Measurements from ENCODE around the gene LRRC9. TPM values are rescaled to one million over a fixed set of nuclear protein-coding genes. Genes with fewer than 3 reads are reported as not detected.

The LRRC9 gene
- total RNA-seq, 1 experiment from 2014 or later: not detected

- intact Hi-C loops (cut with micrococcal nuclease): loop anchor here (1.0 to 10.0 kb wide), 6 partner anchors 35 to 595 kb away; partner anchors contain the start of gene PCNX4
- no peaks in the 10 kb centered on the region for H3K36me3 ChIP-seq (ENCODE audit: low read depth, low read length)
- H3F3A ChIP-seq (ENCODE audit: low read length, unreplicated experiment): no peaks in the 10 kb centered on the region
- H3K9me2 ChIP-seq (replicated peaks; ENCODE audit: low read length): no peaks in the 10 kb centered on the region
- peak; percentile 97 for ATAC-seq
- POLR2A ChIA-PET (ENCODE audit: unreplicated experiment): interaction anchor here (0.6 to 1.0 kb wide), 2 partner anchors 123 to 215 kb away, joined by 3 to 6 read pairs; partner anchors contain the start of gene PCNX4
- BruUV-seq (replicated peaks): no TSS peak
- H2AFZ ChIP-seq (ENCODE audit: low read length): no peak overlapping the region
- H3K4me3 ChIP-seq (ENCODE audit: low read length): no peak overlapping the region
- H3K27ac ChIP-seq (ENCODE audit: low read length): no peak overlapping the region
- H3K27me3 ChIP-seq (ENCODE audit: low read length): peaks cover 11% of the 10 kb centered on the region
- H3K9me3 ChIP-seq (ENCODE audit: low read length): no peaks in the 10 kb centered on the region
- H3K9ac ChIP-seq (ENCODE audit: low read length): no peak overlapping the region
- no peak for TF ChIP-seq CTCF (conservative IDR thresholded peaks at IDR 0.05; ENCODE audit: low read depth, low read length)
- no peak for TF ChIP-seq EZH2phosphoT487 (IDR thresholded peaks at IDR 0.05; ENCODE audit: borderline replicate concordance, low read length)
- no peak for TF ChIP-seq EZH2 (IDR thresholded peaks at IDR 0.05; ENCODE audit: low read length, unreplicated experiment)
- CTCF ChIA-PET: interaction anchor here (0.6 to 1.3 kb wide), 4 partner anchors 24 to 215 kb away, joined by 3 to 5 read pairs (median 4); partner anchors contain the start of gene PCNX4
- H3K4me2 ChIP-seq (ENCODE audit: low read length): peak overlapping the region; percentile 18
- H4K20me1 ChIP-seq (ENCODE audit: low read length): no peaks in the 10 kb centered on the region
- peak; percentile 98 for DNase-seq
- H3K79me2 ChIP-seq (ENCODE audit: low read length): no peaks in the 10 kb centered on the region
- peaks cover 20% of the 10 kb centered on the region for H3K4me1 ChIP-seq (ENCODE audit: insufficient read depth, low read length)
These were observed 49.4 kb downstream of the LRRC9 start for GRCh38 chr14:59969319-59969718.

DNA sequence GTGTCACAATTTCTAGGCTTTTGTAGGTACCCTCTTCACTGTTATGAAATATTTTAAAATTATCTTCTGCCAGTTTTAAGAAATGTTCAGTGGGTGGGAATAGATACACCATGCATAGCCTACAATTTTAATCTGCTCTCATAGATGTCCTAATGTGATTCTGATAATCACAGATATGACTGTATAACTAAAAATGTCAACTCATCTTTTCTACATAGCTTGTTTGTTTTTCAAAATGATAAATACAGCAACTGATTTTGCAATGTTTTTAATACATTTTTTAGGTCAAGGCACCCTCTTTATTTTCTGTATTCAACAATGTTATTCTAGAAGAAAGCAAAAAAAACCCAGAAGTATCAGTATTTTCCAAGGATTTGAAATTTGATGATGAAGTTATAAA lies 61.6 kb downstream of the LRRC9 start:
- no peaks in the 10 kb centered on the region for H3F3A ChIP-seq (ENCODE audit: low read length, unreplicated experiment)
- no peak for TF ChIP-seq EZH2phosphoT487 (IDR thresholded peaks at IDR 0.05; ENCODE audit: borderline replicate concordance, low read length)
- TF ChIP-seq EZH2 (IDR thresholded peaks at IDR 0.05; ENCODE audit: low read length, unreplicated experiment): no peak
- TF ChIP-seq CTCF (conservative IDR thresholded peaks at IDR 0.05; ENCODE audit: low read depth, low read length): no peak
- no peaks in the 10 kb centered on the region for H3K4me1 ChIP-seq (ENCODE audit: insufficient read depth, low read length)
- H3K9me2 ChIP-seq (replicated peaks; ENCODE audit: low read length): no peaks in the 10 kb centered on the region
- H2AFZ ChIP-seq (ENCODE audit: low read length): no peak overlapping the region
- no TSS peak for BruUV-seq (replicated peaks)
- ATAC-seq (no peak), DNase-seq (no peak)
- no peaks in the 10 kb centered on the region for H3K79me2 ChIP-seq (ENCODE audit: low read length)
- ChIA-PET POLR2A (ENCODE audit: unreplicated experiment) (no interaction called here), CTCF (no interaction called here)
- peaks cover 20% of the 10 kb centered on the region for H3K27me3 ChIP-seq (ENCODE audit: low read length)
- H3K9ac ChIP-seq (ENCODE audit: low read length): no peak overlapping the region
- no peak overlapping the region for H3K4me3 ChIP-seq (ENCODE audit: low read length)
- no peaks in the 10 kb centered on the region for H4K20me1 ChIP-seq (ENCODE audit: low read length)
- no peaks in the 10 kb centered on the region for H3K36me3 ChIP-seq (ENCODE audit: low read depth, low read length)
- intact Hi-C loops (cut with micrococcal nuclease): no loop called here
- H3K27ac ChIP-seq (ENCODE audit: low read length): no peak overlapping the region
- no peak overlapping the region for H3K4me2 ChIP-seq (ENCODE audit: low read length)
- no peaks in the 10 kb centered on the region for H3K9me3 ChIP-seq (ENCODE audit: low read length)

- no peak overlapping the region for H3K9ac ChIP-seq (ENCODE audit: low read length)
- no peak overlapping the region for H3K4me3 ChIP-seq (ENCODE audit: low read length)
- no peaks in the 10 kb centered on the region for H3F3A ChIP-seq (ENCODE audit: low read length, unreplicated experiment)
- no peaks in the 10 kb centered on the region for H3K4me1 ChIP-seq (ENCODE audit: insufficient read depth, low read length)
- no peaks in the 10 kb centered on the region for H3K36me3 ChIP-seq (ENCODE audit: low read depth, low read length)
- H3K9me2 ChIP-seq (replicated peaks; ENCODE audit: low read length): no peaks in the 10 kb centered on the region
- DNase-seq (no peak), ATAC-seq (no peak)
- CTCF ChIA-PET: no interaction called here
- no peaks in the 10 kb centered on the region for H3K79me2 ChIP-seq (ENCODE audit: low read length)
- no peak overlapping the region for H3K4me2 ChIP-seq (ENCODE audit: low read length)
- POLR2A ChIA-PET (ENCODE audit: unreplicated experiment): no interaction called here
- no peak overlapping the region for H2AFZ ChIP-seq (ENCODE audit: low read length)
- H3K27me3 ChIP-seq (ENCODE audit: low read length): peaks cover 8% of the 10 kb centered on the region
- no peak for TF ChIP-seq CTCF (conservative IDR thresholded peaks at IDR 0.05; ENCODE audit: low read depth, low read length)
- TF ChIP-seq EZH2phosphoT487 (IDR thresholded peaks at IDR 0.05; ENCODE audit: borderline replicate concordance, low read length): no peak
- no peak for TF ChIP-seq EZH2 (IDR thresholded peaks at IDR 0.05; ENCODE audit: low read length, unreplicated experiment)
- H3K27ac ChIP-seq (ENCODE audit: low read length): no peak overlapping the region
- no peaks in the 10 kb centered on the region for H3K9me3 ChIP-seq (ENCODE audit: low read length)
- intact Hi-C loops (cut with micrococcal nuclease): no loop called here
- BruUV-seq (replicated peaks): no TSS peak
- H4K20me1 ChIP-seq (ENCODE audit: low read length): no peaks in the 10 kb centered on the region
These were observed 63.1 kb downstream of the LRRC9 start for GRCh38 chr14:59983048-59983447.

All from PC-3 (cell line).